Omental fat pad (tissue), 4 donors: Measurements from ENCODE around the gene PDE7B. TPM values are rescaled to one million over a fixed set of nuclear protein-coding genes. Genes with fewer than 3 reads are reported as not detected.

Experiments used
- ATAC-seq: fragments of 150-250 bp; one replicate; pipeline ENCODE4 v1.9.1; 2016; ENCODE audit warnings: mild to moderate bottlenecking, moderate library complexity; ENCODE audit not compliant: low FRiP score
- DNase-seq: peaks from one replicate; pipeline ENCODE4 v3.0.0-alpha.2; 2019; ENCODE audit warnings: low spot score
- total RNA-seq, 4 donors: library from RNA; depleted of rRNA; stranded (reverse); fragments of >200 nt; gene quantifications; one replicate each; pipeline ENCODE4 v1.1.0, GENCODE V29; 2016
- TF ChIP-seq, protein P1 (sequence below), 3 donors: fragments of 450-650 bp; IDR thresholded peaks; one replicate each; pipeline ENCODE4 v1.5.1; 2016 to 2017; ENCODE audit warnings: antibody characterized with exemption in 3 of 3, mild to moderate bottlenecking in 3 of 3, moderate library complexity in 2 of 3

Gene PDE7B
- total RNA-seq, 4 donors from 2014 or later, result 7.3 to 15.0 (median 12.1) TPM

DNA sequence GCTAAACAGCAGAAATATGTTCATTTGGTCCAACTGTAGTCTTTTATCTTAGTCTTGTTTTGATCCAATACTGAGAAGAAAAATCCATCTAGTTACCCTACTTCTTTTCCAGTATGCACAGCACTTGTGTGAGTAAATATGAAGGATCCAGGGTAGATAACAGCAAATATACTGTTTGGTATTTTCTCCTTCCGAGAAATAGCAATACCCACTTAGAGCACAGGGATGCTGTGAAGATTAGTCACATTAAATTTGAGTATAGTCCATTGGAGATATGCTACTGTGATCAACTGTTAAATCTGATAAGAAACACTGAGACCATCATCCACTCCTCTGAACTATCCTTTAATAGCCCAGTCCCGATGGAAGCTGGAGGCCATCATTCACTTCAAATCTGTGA, 145.2 kb downstream of the PDE7B start:
- TF ChIP-seq, protein P1, sequence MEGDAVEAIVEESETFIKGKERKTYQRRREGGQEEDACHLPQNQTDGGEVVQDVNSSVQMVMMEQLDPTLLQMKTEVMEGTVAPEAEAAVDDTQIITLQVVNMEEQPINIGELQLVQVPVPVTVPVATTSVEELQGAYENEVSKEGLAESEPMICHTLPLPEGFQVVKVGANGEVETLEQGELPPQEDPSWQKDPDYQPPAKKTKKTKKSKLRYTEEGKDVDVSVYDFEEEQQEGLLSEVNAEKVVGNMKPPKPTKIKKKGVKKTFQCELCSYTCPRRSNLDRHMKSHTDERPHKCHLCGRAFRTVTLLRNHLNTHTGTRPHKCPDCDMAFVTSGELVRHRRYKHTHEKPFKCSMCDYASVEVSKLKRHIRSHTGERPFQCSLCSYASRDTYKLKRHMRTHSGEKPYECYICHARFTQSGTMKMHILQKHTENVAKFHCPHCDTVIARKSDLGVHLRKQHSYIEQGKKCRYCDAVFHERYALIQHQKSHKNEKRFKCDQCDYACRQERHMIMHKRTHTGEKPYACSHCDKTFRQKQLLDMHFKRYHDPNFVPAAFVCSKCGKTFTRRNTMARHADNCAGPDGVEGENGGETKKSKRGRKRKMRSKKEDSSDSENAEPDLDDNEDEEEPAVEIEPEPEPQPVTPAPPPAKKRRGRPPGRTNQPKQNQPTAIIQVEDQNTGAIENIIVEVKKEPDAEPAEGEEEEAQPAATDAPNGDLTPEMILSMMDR (IDR thresholded peaks at IDR 0.05), result no peak
- DNase-seq (no peak), ATAC-seq (no peak)

GRCh38 chr6:135999393-135999792, 147.9 kb downstream of the PDE7B start:
- TF ChIP-seq, protein P1 (IDR thresholded peaks at IDR 0.05), result no peak
- no peak for ATAC-seq
- DNase-seq, result no peak

DNA sequence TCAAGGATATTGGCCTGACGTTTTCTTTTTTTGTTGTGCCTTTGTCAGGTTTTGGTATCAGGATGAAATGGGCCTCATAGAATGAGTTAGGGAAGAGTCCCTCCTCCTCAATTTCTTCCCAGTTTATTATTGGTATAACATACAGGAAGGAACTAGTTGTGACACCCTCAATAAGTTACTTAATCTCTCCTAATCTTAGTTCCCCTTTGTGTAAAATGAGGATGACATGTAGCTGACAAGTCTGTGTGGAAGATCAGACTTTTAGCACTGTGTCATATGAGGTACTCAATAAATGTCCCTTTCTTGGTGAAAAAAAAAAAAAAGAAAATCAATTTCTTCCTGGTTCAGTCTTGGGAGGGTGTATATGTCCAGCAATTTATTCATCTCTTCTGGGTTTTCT, 155.8 kb downstream of the PDE7B start:
- TF ChIP-seq, protein P1 (IDR thresholded peaks at IDR 0.05), result no peak
- DNase-seq (no peak), ATAC-seq (no peak)

GRCh38 chr6:136011475-136011874, 160.0 kb downstream of the PDE7B start:
- no peak for DNase-seq
- TF ChIP-seq, protein P1 (IDR thresholded peaks at IDR 0.05), result no peak
- no peak for ATAC-seq

- ATAC-seq (peak; percentile 59), DNase-seq (no peak)
- TF ChIP-seq, protein P1 (IDR thresholded peaks at IDR 0.05), result no peak
Observed at GRCh38 chr6:136012198-136012887, 160.8 kb downstream of the PDE7B start.

DNA sequence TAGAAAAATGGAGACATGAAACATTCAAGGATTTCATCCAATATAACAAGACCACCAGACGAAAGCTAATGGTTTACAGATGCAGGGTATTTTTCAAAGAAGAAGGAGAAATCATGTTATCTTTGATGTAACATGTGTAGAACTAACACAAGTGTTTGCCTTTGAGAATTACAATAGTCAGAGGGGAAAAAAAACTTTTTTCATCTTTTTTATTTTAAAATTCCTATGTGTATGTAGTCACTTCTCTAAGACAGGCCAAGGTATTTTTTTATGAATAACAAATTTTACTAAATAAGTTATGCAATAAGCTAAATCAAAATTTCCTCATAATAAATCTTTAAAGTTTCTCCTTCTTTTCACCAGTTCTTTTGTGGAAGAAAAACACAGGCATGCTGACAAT, 161.4 kb downstream of the PDE7B start:
- no peak for DNase-seq
- TF ChIP-seq, protein P1 (IDR thresholded peaks at IDR 0.05), result no peak
- peak; percentile 63 for ATAC-seq
